ENCODE measurements around the gene REEP5.
"Not testable (repeated sequence)": the region's sequence is repeated elsewhere in the genome, so short reads cannot be mapped to it uniquely, and the experiment has no call there.

REEP5 gene

GRCh38 chr5:112885001-112885400 lies 37.0 kb downstream of the REEP5 start:
- no peak for DNase-seq (ENCODE audit: low read depth)

- DNase-seq (ENCODE audit: low read depth) = no peak
Measured at GRCh38 chr5:112883192-112883591, 38.8 kb downstream of the REEP5 start.

GRCh38 chr5:112880219-112880964 lies 41.6 kb downstream of the REEP5 start:
- DNase-seq (ENCODE audit: low read depth) = no peak

- DNase-seq (ENCODE audit: low read depth) = peak; percentile 18
Measured at GRCh38 chr5:112878760-112879159, 43.3 kb downstream of the REEP5 start.

- DNase-seq (ENCODE audit: low read depth) = no peak
Measured at GRCh38 chr5:112878101-112878500, 43.9 kb downstream of the REEP5 start.

- no peak for DNase-seq (ENCODE audit: low read depth)
Measured at GRCh38 chr5:112876362-112876761, 45.7 kb downstream of the REEP5 start.

GRCh38 chr5:112870966-112871365 lies 51.1 kb downstream of the REEP5 start:
- DNase-seq (ENCODE audit: low read depth) = no peak

- DNase-seq (ENCODE audit: low read depth) = no peak
Measured at GRCh38 chr5:112869948-112870347, 52.1 kb downstream of the REEP5 start.

GRCh38 chr5:112867411-112867810 lies 54.6 kb downstream of the REEP5 start:
- no peak for DNase-seq (ENCODE audit: low read depth)

GRCh38 chr5:112866739-112867138 lies 55.3 kb downstream of the REEP5 start:
- DNase-seq (ENCODE audit: low read depth) = no peak

GRCh38 chr5:112865128-112865527 lies 56.9 kb downstream of the REEP5 start:
- no peak for DNase-seq (ENCODE audit: low read depth)

- no peak for DNase-seq (ENCODE audit: low read depth)
Measured at GRCh38 chr5:112863549-112863948, 58.5 kb downstream of the REEP5 start.

- no peak for DNase-seq (ENCODE audit: low read depth)
Measured at GRCh38 chr5:112862085-112862484, 59.9 kb downstream of the REEP5 start.

GRCh38 chr5:112861638-112861985 lies 60.4 kb downstream of the REEP5 start:
- DNase-seq (ENCODE audit: low read depth) = no peak

- peak; percentile 87 for DNase-seq (ENCODE audit: low read depth)
Measured at GRCh38 chr5:112860929-112861637, 60.9 kb downstream of the REEP5 start, which contains the start of gene SRP19. SRP19 (plus strand) TSS chr5:112861287; CDS start chr5:112861377, 90 bp downstream.

- not testable (repeated sequence) for DNase-seq (ENCODE audit: low read depth)
Measured at GRCh38 chr5:112860571-112860928, 61.5 kb downstream of the REEP5 start.

- no peak for DNase-seq (ENCODE audit: low read depth)
Measured at GRCh38 chr5:112857866-112858265, 64.2 kb downstream of the REEP5 start.

- DNase-seq (ENCODE audit: low read depth) = no peak
Measured at GRCh38 chr5:112854651-112855050, 67.4 kb downstream of the REEP5 start.

- no peak for DNase-seq (ENCODE audit: low read depth)
Measured at GRCh38 chr5:112849912-112850311, 72.1 kb downstream of the REEP5 start.

- DNase-seq (ENCODE audit: low read depth) = no peak
Measured at GRCh38 chr5:112848116-112848811, 73.8 kb downstream of the REEP5 start.

- DNase-seq (ENCODE audit: low read depth) = no peak
Measured at GRCh38 chr5:112847306-112847705, 74.7 kb downstream of the REEP5 start.

GRCh38 chr5:112846556-112846955 lies 75.5 kb downstream of the REEP5 start:
- DNase-seq (ENCODE audit: low read depth) = no peak

- DNase-seq (ENCODE audit: low read depth) = no peak
Measured at GRCh38 chr5:112844489-112844888, 77.5 kb downstream of the REEP5 start.

Measured in stimulated activated CD8-positive, alpha-beta memory T cell treated with anti-CD3 and anti-CD28 coated beads, Interleukin-7, amount 100 ng/mL, for 24 hours (primary cell).